Middle frontal gyrus (tissue), 1 donor: ENCODE data around the gene PIP4K2C.
A peak's percentile ranks its signal among the peaks of the same experiment; 100 is the strongest.
"Not testable (repeated sequence)": the region's sequence is repeated elsewhere in the genome, so short reads cannot be mapped to it uniquely, and the experiment has no call there.

Experiments used
- DNase-seq: peaks from one replicate; pipeline ENCODE4 v3.0.0-alpha.2; 2015; ENCODE audit warnings: low spot score; ENCODE audit errors: extremely low spot score

Gene PIP4K2C

GRCh38 chr12:57558864-57559263 is 32.1 kb upstream of the PIP4K2C start:
- no peak for DNase-seq

- no peak for DNase-seq
Measured at GRCh38 chr12:57560516-57560915, 30.5 kb upstream of the PIP4K2C start.

GRCh38 chr12:57561117-57561516 is 29.9 kb upstream of the PIP4K2C start:
- not testable (repeated sequence) for DNase-seq

GRCh38 chr12:57563358-57563757 is 27.6 kb upstream of the PIP4K2C start:
- DNase-seq: no peak

GRCh38 chr12:57564178-57564740 is 26.7 kb upstream of the PIP4K2C start:
- no peak for DNase-seq

GRCh38 chr12:57568838-57569237 is 22.2 kb upstream of the PIP4K2C start:
- DNase-seq: no peak

GRCh38 chr12:57569858-57570257 is 21.1 kb upstream of the PIP4K2C start:
- no peak for DNase-seq

GRCh38 chr12:57570438-57570837 is 20.6 kb upstream of the PIP4K2C start:
- DNase-seq: not testable (repeated sequence)

GRCh38 chr12:57571926-57572762 is 18.8 kb upstream of the PIP4K2C start:
- DNase-seq: no peak

- no peak for DNase-seq
Measured at GRCh38 chr12:57574795-57575194, 16.2 kb upstream of the PIP4K2C start.

- DNase-seq: no peak
Measured at GRCh38 chr12:57575771-57576612, 15.0 kb upstream of the PIP4K2C start.

- no peak for DNase-seq
Measured at GRCh38 chr12:57576613-57577160, 14.3 kb upstream of the PIP4K2C start.

GRCh38 chr12:57577981-57578758 is 12.8 kb upstream of the PIP4K2C start:
- no peak for DNase-seq

GRCh38 chr12:57579011-57579410 is 12.0 kb upstream of the PIP4K2C start:
- DNase-seq: no peak

- no peak for DNase-seq
Measured at GRCh38 chr12:57579677-57580465, 11.1 kb upstream of the PIP4K2C start.

GRCh38 chr12:57580466-57580795 is 10.6 kb upstream of the PIP4K2C start:
- DNase-seq: no peak

- DNase-seq: no peak
Measured at GRCh38 chr12:57581802-57582201, 9.2 kb upstream of the PIP4K2C start.

- DNase-seq: no peak
Measured at GRCh38 chr12:57582440-57582839, 8.6 kb upstream of the PIP4K2C start.

- peak; percentile 64 for DNase-seq
Measured at GRCh38 chr12:57583008-57583831, 7.8 kb upstream of the PIP4K2C start.
